ENCODE data around the gene APBA2.

APBA2 gene

DNA sequence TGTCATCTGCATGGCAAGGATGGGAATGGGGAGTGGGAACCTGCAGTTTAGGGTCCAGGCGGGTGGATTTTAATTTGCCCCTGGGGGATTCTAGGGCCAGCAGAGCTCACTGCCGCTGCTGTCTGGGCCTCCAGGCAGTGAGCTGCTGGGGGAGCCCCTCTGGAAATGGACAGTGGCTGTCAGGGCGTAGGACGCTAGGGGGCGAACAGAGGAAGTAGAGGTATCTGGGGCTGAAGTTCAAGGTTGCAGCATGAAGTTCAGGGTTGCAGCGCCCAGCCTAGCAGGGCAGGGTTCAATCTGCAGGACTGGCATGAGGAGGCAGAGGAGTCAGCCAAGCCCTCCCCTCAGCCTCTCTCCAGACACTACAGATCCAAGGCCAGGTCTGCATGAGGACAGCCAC is 49.5 kb downstream of the APBA2 start:
- no peak for DNase-seq (ENCODE audit: low spot score)

DNA sequence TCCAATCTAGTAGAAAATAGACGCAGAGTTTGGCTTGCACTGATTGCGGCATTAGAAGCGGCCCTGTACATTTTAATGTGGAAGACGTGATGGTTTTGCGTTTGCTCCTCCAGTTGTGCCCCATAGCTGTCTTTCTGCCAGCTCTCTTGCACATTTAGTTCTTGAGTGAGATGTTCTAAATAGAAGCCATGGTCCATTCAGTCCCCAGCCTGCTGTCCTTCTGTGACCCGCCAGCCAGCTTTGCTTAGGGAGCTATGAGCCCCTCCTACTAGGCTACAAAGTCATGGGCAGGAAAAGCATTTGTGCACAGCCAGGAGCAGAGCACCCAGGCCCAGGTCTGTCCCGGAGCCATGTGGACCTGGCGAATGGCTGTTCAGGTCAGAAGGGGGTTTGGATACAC is 50.3 kb downstream of the APBA2 start:
- DNase-seq (ENCODE audit: low spot score) = no peak

DNA sequence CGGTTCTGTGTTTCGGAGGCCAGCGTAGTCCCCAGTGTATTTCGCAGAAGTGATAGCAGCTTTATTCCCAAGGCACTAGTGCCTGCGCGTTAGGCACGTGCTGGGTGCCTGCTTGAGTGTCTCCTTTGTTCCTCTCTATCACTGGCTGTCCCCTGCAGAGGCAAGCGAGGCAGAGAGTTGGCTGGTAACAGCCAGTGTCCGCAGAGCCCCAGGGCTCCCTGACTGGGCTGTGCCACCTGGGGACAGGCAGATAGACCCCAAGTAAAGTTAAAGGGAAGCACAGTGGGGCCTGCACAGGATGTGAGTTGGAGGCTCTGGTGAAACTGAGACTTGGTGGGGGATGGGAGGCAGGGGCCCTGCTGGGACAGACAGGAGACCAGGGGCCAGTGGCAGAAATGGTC is 50.7 kb downstream of the APBA2 start:
- no peak for DNase-seq (ENCODE audit: low spot score)

DNA sequence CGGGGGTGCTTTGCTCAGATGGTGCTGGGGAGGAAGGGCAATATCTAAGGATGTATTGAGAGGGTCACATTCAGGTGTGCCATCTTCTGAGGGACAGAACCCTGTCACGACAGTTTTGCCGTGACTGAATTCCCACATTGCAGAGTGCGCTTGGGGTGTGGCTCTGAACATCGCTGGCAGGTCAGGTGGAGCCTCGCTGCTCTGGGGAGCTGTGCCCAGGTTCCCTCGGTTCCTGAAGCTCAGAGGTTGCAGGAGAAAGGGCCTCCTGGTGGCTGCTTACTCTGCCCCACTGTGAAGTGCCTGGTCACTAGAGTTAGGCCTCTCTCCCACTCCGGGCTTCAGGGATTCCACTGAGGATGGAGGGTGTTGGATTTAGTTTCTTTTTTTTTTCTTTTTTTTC is 51.5 kb downstream of the APBA2 start:
- no peak for DNase-seq (ENCODE audit: low spot score)

DNA sequence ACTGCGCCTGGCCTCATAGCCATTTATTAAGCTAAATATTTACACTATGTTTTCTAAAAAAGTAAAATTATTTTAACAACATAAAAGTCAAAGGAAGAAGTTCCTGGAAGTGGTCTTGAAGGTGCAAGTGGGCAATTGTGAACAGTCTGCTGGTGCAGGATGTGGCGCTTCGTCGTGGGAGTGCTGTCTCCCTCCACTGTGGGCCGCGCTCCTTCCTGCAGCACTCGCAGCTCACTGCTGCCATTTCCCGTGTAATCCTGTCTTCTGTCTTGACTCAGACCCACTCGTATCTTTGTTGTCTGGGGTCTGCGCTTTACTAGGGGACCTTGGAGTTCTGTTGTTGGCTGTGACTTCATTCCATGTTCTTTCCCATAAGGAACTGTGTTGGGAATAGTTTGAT is 56.3 kb downstream of the APBA2 start:
- no peak for DNase-seq (ENCODE audit: low spot score)

DNA sequence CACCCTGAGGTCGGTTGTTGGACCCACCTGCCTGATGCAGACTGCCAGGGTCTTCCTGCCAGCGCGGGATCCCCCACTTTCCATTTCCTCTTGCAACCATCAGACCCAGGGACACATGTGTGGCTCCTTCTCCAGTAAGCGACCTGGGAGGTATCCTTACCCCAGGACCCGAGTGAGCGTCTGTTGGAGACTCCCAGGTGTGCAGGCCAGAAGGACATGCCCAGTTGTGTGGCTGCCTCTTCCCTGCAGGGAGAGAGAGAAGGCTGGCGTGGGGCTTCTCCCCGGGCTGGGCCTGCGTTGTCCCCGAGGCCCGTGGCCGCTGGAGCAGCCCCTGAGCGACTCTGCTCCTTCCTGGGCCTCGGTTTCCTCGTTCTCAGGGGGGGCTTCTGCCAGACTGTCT is 56.8 kb downstream of the APBA2 start:
- no peak for DNase-seq (ENCODE audit: low spot score)

DNA sequence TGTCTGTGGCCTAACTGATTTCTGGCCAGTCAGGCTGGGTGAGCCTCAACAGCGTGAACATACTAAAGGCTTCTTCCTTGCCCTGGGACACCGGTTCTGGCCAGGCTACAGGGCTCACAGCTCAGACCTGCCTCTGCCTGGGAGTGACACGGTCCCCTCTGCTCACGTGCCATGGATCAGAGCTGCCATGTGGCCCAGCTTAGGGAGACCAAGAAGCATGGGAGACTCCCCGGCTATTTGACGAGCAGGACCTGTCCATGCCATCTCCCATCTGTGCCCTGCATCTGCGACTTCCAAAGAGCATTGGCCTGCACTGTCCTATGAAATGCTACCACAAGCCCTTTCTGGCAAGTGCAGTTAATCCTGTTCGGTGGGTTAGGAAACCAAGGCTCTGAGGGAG is 57.4 kb downstream of the APBA2 start:
- no peak for DNase-seq (ENCODE audit: low spot score)

DNA sequence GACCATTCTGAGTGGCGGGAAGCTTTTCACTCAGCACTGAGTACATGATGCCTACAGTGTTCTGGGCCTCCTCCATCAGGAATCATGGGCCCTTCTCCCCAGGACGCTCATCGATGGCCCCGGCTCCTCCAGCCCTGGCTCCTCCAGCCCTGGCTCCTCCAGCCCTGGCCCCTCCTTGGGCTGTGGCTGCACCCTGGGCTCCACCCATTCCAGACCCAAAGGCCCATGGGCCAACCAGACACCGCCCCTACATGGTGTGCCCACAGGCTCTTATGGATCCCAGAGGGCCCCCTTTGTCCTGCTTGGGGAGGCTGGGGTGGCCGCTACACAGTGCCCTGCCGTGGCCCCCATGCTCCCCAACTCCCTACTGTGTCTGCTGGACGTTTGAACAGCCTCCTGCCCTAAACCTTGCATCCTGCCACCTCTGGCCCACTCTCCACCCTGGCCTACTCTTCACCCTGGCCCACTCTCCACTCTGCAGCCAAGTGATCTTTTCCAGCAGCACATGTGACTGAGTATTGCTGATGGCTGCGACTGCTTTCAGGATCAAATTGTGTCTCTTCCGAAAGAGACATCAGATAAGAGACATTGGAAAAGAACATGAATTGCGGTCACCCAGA is 57.9 kb downstream of the APBA2 start:
- DNase-seq (ENCODE audit: low spot score) = no peak

DNA sequence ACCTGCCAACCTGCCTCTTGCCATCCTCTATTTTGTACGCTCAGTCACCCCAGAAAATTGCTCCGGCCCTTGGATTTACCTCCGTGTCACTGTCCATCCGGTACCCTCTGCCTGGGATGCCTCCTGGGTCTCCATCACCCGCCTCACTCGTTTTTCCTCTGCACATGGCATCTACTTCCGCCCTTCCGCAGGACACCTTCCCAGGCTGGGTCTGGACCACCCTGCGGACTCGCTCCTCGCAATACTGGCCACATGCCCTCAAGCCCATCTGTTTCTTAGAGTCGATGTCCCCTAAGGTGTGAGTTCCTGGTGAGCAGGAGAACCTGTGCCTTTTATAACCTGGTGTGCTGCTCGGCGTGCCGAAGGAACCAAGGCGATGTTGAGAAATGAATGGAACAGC is 58.5 kb downstream of the APBA2 start:
- no peak for DNase-seq (ENCODE audit: low spot score)

DNA sequence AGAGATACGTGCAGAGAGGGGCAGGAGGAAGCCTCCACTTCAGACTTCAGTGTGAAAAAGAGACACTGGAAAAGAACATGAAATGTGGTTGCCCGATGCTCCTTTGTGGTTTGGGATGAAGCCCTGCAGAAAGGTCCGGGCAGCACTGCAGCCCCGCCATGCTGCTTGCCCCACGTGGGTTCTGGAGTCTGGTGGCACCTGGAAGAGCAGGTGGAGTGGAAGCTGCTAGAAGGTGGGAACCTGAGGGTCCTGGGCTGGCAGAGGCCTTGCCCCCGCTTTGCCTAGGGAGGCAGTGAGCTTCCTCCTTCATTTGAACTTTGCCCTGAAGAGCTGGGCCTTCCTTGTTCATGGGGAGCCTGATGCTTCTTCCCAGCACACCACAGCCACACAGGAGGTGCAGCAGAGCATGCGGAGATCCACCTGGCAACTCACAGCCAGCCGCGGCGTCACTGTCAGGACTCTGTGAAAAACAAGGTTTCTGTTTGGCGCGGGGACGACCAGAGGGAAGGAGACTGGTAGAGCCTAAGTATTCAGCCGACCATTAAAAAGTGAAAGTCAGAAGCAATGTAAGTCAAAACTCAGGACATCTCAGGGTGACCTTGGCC is 59.0 kb downstream of the APBA2 start:
- DNase-seq (ENCODE audit: low spot score) = no peak

DNA sequence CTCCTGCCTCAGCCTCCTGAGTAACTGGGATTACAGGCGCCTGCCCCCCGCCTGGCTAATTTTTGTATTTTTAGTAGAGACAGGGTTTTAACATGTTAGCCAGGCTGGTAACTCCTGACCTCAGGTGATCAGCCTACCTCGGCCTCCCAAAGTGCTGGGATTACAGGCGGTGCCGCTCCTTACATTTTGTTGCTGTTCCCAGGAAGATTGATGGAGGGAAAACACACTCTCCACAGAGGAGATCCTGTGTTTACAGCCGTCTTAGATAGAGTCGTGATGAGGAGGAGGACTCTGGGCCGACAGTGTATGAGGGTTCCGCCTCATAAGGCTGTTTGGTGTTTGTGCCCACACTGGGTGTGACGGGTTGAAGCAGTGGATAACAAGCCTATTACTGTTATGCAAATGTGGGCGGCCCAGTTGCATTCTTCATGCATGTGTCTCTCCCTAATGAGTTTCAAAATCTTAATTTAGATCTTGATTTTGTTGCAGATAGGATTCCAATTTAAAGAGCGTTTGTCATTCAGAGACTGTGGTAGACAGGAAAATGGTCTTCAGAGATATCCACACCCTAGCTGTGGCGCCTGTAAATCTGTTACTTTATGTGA is 60.0 kb downstream of the APBA2 start:
- no peak for DNase-seq (ENCODE audit: low spot score)

DNA sequence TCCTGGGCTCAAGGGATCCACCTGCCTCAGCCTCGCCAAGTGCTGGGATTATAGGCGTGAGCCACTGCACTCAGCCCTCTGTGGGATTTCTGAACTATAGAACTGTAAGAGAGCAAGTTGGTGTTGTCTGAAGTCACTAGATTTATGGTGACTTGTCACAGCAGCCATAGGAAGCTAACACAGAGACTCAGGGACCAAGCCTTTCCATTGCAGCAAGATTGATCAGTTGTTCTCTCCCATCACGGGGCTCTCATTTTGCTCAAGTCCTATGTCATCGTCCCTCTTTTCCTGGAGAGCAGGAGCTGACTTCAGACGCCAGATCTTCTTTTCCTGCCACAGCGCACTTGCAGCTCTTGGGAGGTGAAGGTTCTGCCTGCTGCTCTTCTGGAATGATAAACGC is 61.0 kb downstream of the APBA2 start:
- no peak for DNase-seq (ENCODE audit: low spot score)

DNA sequence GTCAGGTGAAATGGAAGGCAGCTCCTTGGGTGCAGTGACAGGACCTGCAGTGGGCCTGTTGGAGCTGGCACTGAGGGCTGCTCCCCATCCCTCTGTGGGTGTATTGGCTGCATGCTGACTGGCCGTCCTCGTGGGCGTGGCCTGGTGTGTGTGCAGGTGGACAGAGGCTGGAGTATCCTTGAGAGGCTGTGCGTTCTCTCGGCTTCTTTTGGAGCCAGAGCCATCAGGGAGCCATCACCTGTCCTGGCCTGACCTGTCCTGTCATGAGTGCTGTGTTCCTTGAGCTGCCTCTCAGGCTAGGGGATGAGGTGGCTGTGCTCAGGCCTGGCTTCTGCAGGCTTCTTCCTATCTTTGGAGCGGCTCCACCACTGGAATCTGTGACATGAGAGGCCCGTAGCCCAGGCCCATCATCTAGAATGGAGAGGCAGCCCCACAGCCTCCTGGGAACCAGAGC is 61.5 kb downstream of the APBA2 start:
- DNase-seq (ENCODE audit: low spot score) = no peak

DNA sequence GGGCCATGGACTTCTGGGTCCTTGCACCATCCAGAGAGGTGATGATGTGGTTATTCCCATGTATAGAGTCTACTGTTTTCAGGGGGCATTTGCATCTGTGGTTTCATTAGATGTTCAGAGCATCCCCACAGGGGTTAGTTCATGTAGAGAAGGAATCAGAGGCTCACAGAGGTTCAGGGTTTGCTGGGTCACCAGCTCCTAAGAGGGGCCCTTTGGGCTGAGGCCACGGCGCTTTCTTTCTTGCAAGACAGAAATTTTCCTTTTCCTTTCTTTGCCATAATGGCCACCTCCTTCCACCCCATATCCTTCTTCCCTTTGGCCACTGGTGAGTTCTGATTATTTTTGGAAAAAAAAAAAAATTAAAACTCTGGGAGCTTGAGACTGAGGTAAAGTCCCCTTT is 62.3 kb downstream of the APBA2 start:
- DNase-seq (ENCODE audit: low spot score) = no peak

DNA sequence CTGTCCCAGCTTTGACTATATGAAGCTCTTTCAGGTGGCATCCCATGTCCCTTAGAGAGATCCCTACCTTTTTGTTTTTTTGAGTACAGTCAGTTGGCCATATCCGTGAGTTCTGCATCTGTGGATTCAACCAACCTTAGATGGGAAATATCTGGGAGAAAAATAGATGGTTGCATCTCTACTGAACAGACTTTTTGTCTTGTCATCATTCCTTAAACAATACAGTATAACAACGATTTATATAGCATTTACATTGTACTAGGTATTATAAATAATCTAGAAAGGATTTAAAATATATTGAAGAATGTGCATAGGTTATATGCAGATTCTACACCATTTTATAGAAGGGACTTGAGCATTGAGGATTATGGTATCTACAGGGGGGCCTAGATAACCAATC is 65.1 kb downstream of the APBA2 start:
- no peak for DNase-seq (ENCODE audit: low spot score)

DNA sequence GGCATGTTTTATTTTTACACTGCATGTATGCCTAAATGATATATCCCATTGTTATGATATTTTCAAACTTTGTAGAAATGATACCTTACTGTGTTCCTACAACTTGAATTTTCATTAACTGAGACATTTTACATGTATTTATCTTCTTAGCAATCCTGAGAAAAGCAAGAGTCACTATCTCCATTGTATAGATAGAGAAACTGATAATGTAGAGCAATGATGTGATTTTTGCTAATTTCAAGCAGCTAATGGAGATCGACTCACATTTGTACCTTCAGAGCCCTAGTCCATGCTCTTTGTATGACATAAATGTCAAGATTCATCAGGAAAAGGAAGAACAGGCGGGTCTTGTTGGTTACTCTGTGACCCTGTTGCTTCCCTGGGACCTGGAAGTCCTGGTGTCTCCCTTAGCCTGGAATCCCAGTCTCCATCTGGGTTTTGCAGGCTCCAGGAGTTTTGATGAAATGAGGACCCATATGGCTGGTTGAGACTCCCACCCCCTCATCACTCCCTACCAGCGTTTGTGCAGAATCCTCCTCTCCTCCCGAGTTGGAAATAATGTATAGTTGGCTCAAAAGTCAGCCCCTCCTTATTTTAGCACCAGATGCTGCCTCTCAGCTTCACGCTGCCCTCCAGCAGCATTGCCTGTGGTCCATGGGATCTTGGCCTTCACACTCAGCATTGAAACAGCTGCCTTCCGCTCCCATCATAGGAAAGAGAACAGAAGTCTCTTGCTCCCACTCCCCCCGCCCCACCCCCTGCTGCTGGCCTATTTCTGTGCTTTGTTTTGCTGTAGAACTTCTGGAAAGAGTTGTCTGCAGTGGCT is 67.1 kb downstream of the APBA2 start:
- no peak for DNase-seq (ENCODE audit: low spot score)

DNA sequence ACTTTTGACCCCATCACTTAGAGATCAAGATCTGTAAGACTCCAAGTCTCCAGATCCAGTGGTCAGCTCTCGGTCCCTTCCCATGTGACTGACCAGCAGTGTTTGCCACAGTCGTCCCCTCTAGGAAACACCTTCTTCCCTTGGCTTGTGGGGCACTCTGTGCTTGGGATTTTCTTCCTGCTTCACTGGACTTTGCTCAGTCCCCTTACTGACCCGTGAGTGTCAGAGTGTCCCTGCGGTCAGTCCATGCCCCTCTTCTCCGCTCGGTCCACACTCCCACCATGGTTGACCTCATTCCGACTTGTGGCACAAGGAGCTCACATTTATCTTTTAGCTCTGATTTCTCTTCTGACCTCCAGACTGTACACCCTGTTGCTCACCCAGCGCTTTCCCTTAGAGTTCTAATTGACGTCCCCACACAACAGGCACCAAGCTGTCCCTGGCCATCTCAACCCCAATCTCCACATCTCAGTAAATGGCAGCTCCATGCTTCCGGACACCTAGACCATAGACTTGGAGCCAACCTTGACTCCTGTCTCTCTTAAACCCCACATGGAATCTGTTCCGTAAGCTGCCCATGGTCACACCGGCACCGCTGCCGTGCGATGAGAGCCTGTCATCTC is 67.9 kb downstream of the APBA2 start:
- no peak for DNase-seq (ENCODE audit: low spot score)

DNA sequence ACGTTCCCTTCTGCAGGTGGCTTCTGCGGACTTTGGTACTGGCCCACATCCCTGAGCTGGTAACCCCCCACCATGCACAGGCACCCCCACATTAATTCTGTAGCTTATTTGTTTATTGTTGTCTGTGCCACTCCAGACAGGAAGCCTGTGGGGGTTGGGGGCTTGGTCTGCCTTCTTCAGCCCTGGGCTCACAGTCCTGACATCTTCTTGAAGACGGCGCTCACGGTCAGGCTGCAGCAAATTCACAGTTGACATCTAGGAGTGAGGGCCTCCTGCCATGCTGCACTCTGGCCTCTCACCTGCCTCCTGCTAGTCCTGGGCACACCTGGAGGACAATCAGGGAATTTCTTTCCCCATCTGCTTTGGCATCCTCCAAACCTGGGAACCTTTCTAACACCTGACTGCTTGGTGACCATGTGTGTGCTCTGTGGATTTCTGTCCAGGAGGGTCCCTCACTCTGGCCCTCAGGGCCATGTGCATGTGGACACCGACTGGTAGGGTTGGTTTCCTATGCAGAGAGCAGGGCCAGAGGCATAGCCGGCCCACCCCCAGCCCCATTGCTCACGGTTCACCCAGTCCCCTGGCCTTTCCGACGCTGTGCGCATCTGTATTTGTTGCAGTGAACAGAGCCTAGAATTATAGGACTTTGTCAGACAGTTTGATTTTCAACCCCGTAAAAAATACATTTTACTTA is 68.8 kb downstream of the APBA2 start:
- DNase-seq (ENCODE audit: low spot score) = no peak

DNA sequence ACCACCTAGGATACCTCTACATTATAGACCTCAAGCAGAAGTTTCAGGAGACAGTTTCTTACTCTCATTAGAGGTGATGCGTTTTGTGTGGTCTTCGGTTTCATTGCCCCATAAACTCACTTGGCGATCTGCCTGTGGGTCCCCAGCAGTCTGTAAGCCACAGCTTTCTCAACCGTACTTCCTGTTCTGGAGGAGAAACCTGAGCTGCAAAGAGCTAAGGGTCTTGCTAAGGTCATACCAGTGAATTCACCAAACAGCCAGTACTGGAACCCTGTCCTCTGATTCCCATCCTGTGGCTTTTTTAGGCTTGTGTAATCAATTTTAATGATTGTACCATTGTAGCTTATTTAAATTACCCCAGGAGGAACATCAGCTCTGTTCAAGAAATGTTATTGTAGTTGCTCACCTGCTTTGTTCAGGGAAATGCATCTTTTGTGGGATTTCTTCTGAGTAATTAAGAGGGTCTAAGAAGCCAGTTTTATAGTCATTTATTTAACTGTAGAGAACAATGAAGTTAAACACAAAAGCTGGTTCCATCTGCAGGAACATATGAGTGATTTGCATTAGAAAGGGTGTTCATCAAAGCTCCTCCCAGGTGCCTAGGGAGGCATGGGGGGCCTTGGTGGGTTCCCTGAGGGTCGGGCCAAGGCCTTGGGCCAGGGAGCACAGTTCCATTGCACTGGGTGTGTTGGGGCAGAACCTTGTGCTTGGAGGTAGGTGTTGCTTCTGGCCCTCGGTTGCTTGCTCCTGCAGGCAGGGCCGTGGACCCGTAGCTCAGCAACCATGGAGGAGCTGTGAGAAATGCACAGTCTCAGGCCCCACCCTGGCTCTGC is 69.6 kb downstream of the APBA2 start:
- no peak for DNase-seq (ENCODE audit: low spot score)

DNA sequence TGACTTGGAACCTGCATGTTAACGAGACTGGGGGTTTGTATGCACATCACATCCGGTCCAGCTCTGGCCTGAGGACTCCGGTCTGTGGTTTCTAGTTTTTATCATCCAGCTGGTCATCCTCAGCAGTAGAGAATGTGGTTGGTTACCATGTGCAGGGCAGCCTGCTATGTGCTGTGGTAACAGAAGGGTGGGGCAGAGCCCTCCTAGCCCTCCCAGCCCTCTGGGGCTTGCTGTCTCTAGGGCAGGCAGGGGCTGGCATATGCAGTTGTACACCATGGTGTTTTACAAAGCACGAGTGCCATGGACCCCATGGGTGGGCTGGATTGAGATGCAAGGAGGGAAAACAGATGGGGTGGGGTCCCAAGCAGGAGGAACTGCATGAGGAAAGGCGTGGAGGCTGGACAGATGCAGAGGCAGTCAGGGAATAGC is 70.2 kb downstream of the APBA2 start:
- DNase-seq (ENCODE audit: low spot score) = no peak

DNA sequence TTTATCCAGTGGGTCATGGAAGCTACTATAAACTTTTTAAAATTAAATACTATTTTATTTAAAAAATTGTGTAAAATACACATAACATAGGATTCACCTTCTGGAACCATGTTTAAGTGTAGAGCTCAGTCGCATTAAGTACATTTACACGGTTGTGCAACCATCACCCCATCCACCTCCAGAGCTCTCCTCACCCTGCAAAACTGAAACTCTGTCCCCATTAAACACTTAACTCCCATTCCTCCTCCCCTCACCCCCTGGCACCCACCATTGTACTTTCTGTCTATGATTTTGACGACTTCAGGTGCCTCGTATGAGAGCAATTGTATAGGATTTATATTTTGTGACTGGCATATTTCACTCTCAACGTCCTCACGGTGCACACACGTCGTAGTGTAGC is 70.7 kb downstream of the APBA2 start:
- no peak for DNase-seq (ENCODE audit: low spot score)

Data from AG08396 (cell line).